Fibroblast of the aortic adventitia (primary cell): Measurements from ENCODE around the gene TALDO1. TPM values are rescaled to one million over a fixed set of nuclear protein-coding genes. Genes with fewer than 3 reads are reported as not detected.

Source experiments
- DNase-seq: peaks from one replicate; pipeline ENCODE4 v3.0.0-alpha.2; 2010; ENCODE audit warnings: low read depth
- H3K4me3 ChIP-seq: 2 replicates; pipeline ENCODE4 v1.5.1; 2011; ENCODE audit warnings: low read depth, mild to moderate bottlenecking, control low read depth, low read length, moderate library complexity
- CTCF ChIP-seq: IDR thresholded peaks from 2 replicates; pipeline ENCODE4 v1.5.1; 2011; ENCODE audit warnings: mild to moderate bottlenecking, low read length, control low read depth, inconsistent platforms; ENCODE audit not compliant: insufficient read depth
- small RNA-seq: library from RNA; depleted of rRNA; stranded (forward); fragments of <200 nt; gene quantifications from one replicate; pipeline ENCODE3, GENCODE V24; 2012
- total RNA-seq: library from RNA; depleted of rRNA; stranded (reverse); fragments of >200 nt; gene quantifications from 2 replicates; pipeline ENCODE4 v1.2.3, GENCODE V29; 2012; ENCODE audit warnings: low replicate concordance

Gene TALDO1
- total RNA-seq, 1 donor, result 146 TPM

DNA sequence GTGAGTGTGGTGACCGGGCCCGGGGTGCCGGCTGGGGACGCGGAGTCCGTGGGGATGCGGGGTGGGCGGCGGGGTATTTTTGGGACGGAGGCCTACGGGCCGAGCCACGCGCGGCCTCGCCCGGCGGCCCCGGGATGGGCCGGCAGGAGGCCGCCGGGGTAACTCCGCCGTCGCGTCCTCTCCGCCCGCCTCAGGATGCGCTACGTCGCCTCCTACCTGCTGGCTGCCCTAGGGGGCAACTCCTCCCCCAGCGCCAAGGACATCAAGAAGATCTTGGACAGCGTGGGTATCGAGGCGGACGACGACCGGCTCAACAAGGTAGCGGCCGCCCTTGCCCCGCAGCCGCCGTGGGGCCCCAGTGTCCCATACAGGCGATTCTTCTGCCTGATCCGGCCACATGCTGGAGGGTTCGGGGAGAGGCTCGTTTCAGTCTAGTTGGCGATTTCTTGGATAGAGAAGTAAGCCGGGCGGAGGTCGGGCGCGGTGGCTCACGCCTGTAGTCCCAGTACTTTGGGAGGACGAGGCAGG lies 62.8 kb downstream of the TALDO1 start:
- H3K4me3 ChIP-seq, result peak overlapping the region; percentile 88
- no peak for TF ChIP-seq CTCF
- no peak for DNase-seq

DNA sequence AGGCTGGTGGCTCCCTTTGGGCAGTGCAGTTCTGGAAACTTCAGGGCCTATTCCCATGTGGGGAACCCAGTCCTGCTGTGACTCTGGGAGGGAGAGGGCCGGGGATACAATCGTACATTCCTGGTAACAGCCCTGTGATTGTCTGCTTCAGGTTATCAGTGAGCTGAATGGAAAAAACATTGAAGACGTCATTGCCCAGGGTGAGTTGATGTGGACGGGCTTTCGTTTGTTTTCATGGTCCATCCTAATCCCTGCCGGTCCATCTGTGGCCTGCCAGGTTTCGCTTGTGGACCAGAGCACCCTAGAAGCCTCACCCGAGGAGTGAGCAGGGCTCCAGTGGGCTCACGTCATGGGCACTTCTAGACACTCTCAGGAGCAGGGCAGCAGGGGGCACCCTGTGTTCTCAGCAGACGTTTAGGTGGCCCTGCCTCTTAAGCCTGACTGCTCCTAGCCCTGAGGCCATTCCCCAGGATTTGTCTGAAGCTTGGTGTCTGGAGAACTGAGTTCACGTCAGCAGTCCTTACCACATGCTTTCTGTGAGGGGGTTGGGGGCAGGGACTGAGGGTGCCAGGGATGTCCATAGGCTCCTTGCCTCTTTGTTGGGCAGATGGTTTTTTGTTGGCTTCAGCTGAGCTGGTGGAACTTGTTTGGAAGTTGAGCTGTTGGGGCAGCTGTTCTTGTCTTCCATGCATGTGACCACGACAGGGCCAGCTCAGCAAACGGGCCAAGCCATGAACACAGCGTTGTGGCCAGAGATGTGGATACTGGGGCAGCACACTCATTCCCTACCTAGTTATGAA lies 64.4 kb downstream of the TALDO1 start:
- TF ChIP-seq CTCF, result no peak
- DNase-seq, result no peak
- peak overlapping the region; percentile 88 for H3K4me3 ChIP-seq

DNA sequence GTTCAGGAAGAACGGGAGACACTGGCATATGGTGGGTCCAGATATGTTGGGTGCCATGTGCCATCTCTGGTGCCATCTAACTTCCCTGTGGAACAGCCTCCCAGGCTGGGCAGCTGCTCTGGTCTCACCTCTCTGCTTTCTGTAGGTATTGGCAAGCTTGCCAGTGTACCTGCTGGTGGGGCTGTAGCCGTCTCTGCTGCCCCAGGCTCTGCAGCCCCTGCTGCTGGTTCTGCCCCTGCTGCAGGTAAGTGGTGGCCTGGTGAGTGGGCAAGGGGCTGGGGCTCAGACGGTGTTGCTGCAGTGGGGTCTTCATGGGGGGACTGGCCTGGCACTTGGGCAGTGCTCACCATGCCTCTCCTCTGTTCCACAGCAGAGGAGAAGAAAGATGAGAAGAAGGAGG lies 65.1 kb downstream of the TALDO1 start:
- no peak for TF ChIP-seq CTCF
- no peak for DNase-seq
- H3K4me3 ChIP-seq, result no peak overlapping the region

DNA sequence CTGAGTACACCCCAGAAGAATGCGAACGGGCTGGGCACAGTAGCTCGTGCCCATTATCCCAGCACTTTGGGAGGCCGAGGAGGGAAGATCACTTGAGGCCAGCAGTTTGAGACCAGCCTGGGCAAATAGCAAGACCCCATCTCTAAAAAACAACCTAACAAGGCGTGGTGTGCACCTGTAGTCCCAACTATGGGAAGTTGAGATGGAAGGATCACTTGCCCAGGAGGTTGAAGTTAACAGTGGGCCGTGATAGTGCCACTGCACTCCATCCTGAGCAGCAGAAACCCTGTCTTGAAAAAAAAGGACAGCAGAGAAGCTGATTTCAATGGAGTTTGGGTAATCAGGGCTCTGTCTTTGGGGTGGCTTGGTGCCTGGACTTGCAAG lies 65.8 kb downstream of the TALDO1 start:
- no peak for DNase-seq
- H3K4me3 ChIP-seq, result no peak overlapping the region
- TF ChIP-seq CTCF, result no peak

GRCh38 chr11:813456-814096 lies 66.3 kb downstream of the TALDO1 start:
- H3K4me3 ChIP-seq, result no peak overlapping the region
- DNase-seq, result no peak
- TF ChIP-seq CTCF, result no peak

Small RNAs within 50 kb of the gene (small RNA-seq; reads per million reads assigned to genes)
- not detected for gene SNORA52

Other genes starting within 250 kb of the TALDO1 start
- gene RNH1, start 240.2 kb upstream of the TALDO1 start, total RNA-seq, result 388 and 436 TPM in 2 replicates
- 34.6 and 44.4 TPM in 2 replicates for gene HRAS, start 211.9 kb upstream of the TALDO1 start, total RNA-seq
- gene LRRC56, start 209.9 kb upstream of the TALDO1 start, total RNA-seq, result 0.45 and 1.2 TPM in 2 replicates
- gene LMNTD2, start 186.7 kb upstream of the TALDO1 start, total RNA-seq, result 0.36 TPM in 1 of 2 replicates, not detected in the other
- 1.6 and 2.5 TPM in 2 replicates for gene RASSF7, start 186.5 kb upstream of the TALDO1 start, total RNA-seq
- 27.6 and 37.5 TPM in 2 replicates for gene PHRF1, start 171.0 kb upstream of the TALDO1 start, total RNA-seq
- 6.5 and 6.8 TPM in 2 replicates for gene IRF7, start 131.5 kb upstream of the TALDO1 start, total RNA-seq
- not detected in 2 replicates for gene CDHR5, start 122.5 kb upstream of the TALDO1 start, total RNA-seq
- gene SCT, start 120.3 kb upstream of the TALDO1 start, total RNA-seq, result not detected in 2 replicates
- 0.09 and 0.16 TPM in 2 replicates for gene DRD4, start 110.2 kb upstream of the TALDO1 start, total RNA-seq
- gene DEAF1, start 52.2 kb upstream of the TALDO1 start, total RNA-seq, result 26.7 and 40.0 TPM in 2 replicates
- gene TMEM80, start 51.6 kb upstream of the TALDO1 start, total RNA-seq, result 3.6 and 9.4 TPM in 2 replicates
- gene EPS8L2, start 41.2 kb upstream of the TALDO1 start, total RNA-seq, result 47.9 and 49.2 TPM in 2 replicates
- 40.6 and 53.4 TPM in 2 replicates for gene GATD1, start 30.0 kb downstream of the TALDO1 start, total RNA-seq
- 0.65 and 1.2 TPM in 2 replicates for gene CEND1, start 42.6 kb downstream of the TALDO1 start, total RNA-seq
- gene SLC25A22, start 50.8 kb downstream of the TALDO1 start, total RNA-seq, result 16.7 and 17.6 TPM in 2 replicates
- 6.3 and 8.8 TPM in 2 replicates for gene PIDD1, start 57.8 kb downstream of the TALDO1 start, total RNA-seq
- gene RPLP2, start 62.5 kb downstream of the TALDO1 start, total RNA-seq, result 99.4 and 841 TPM in 2 replicates
- gene PNPLA2, start 71.5 kb downstream of the TALDO1 start, total RNA-seq, result 20.0 and 27.7 TPM in 2 replicates
- gene CRACR2B, start 80.5 kb downstream of the TALDO1 start, total RNA-seq, result 1.3 and 1.8 TPM in 2 replicates
- gene CD151, start 85.5 kb downstream of the TALDO1 start, total RNA-seq, result 159 and 311 TPM in 2 replicates
- gene POLR2L, start 95.1 kb downstream of the TALDO1 start, total RNA-seq, result 61.7 and 135 TPM in 2 replicates
- gene TSPAN4, start 95.4 kb downstream of the TALDO1 start, total RNA-seq, result 164 and 252 TPM in 2 replicates
- gene CHID1, start 163.3 kb downstream of the TALDO1 start, total RNA-seq, result 35.1 and 47.2 TPM in 2 replicates
- 65.4 and 72.9 TPM in 2 replicates for gene AP2A2, start 178.4 kb downstream of the TALDO1 start, total RNA-seq